H1 (cell line): ENCODE data around the gene CSH1.
"Not testable (repeated sequence)": the region's sequence is repeated elsewhere in the genome, so short reads cannot be mapped to it uniquely, and the experiment has no call there.

ENCODE experiments used
- CEBPB ChIP-seq: IDR thresholded peaks from 2 replicates; pipeline ENCODE4 v1.6.1; 2012; ENCODE audit warnings: low read depth, low read length
- CHD1 ChIP-seq: IDR thresholded peaks from 2 replicates; pipeline ENCODE4 v1.6.1; 2012; ENCODE audit warnings: low read depth, low read length, improper control_type of control experiment
- EZH2 ChIP-seq: fragments of 200-600 bp; sonication (generic); IDR thresholded peaks from 2 replicates; pipeline ENCODE4 v1.7.1; 2012; ENCODE audit warnings: low read depth, mild to moderate bottlenecking, moderate library complexity, low read length, inconsistent platforms; ENCODE audit not compliant: severe bottlenecking
- JUND ChIP-seq: IDR thresholded peaks from 2 replicates; pipeline ENCODE4 v1.6.1; 2011; ENCODE audit warnings: mild to moderate bottlenecking, improper control_type of control experiment, low read length
- NRF1 ChIP-seq: IDR thresholded peaks from 2 replicates; pipeline ENCODE4 v1.6.1; 2011; ENCODE audit warnings: mild to moderate bottlenecking, low read depth, low read length, improper control_type of control experiment
- PHF8 ChIP-seq: fragments of 200-600 bp; sonication (generic); conservative IDR thresholded peaks from 2 replicates; pipeline ENCODE4 v1.7.1; 2012; ENCODE audit warnings: low read depth, mild to moderate bottlenecking, inconsistent platforms, low read length, moderate library complexity
- POLR2A ChIP-seq, 2 experiments: IDR thresholded peaks; 1 replicate in 1 of 2; 2 replicates in 1 of 2; pipeline ENCODE4 v1.6.1; 2011; ENCODE audit warnings: low read depth in 2 of 2, low read length in 2 of 2, mild to moderate bottlenecking in 2 of 2; ENCODE audit errors: control extremely low read depth in 1 of 2
- POLR2AphosphoS5 ChIP-seq: IDR thresholded peaks from 2 replicates; pipeline ENCODE4 v1.6.1; 2011; ENCODE audit warnings: low read depth, low read length
- RFX5 ChIP-seq: IDR thresholded peaks from 2 replicates; pipeline ENCODE4 v1.6.1; 2011; ENCODE audit warnings: low read depth, low read length, improper control_type of control experiment, borderline replicate concordance
- SRF ChIP-seq: IDR thresholded peaks from 2 replicates; pipeline ENCODE4 v1.6.1; 2011; ENCODE audit warnings: mild to moderate bottlenecking, low read depth, low read length, moderate library complexity
- ZNF274 ChIP-seq: IDR thresholded peaks from 2 replicates; pipeline ENCODE4 v1.7.0; 2012; ENCODE audit warnings: low read length, borderline replicate concordance; ENCODE audit errors: extremely low read depth
- TF ChIP-seq, protein P1 (sequence below), 3 experiments: IDR thresholded peaks; 1 replicate in 2 of 3; 2 replicates in 1 of 3; pipeline versions ENCODE4 v1.5.1 to v1.6.1; 2011; ENCODE audit warnings: low read length in 3 of 3, mild to moderate bottlenecking in 3 of 3, inconsistent platforms in 2 of 3, low read depth in 1 of 3, moderate library complexity in 1 of 3; ENCODE audit not compliant: insufficient read depth in 1 of 3; ENCODE audit errors: control extremely low read depth in 1 of 3

DNA sequence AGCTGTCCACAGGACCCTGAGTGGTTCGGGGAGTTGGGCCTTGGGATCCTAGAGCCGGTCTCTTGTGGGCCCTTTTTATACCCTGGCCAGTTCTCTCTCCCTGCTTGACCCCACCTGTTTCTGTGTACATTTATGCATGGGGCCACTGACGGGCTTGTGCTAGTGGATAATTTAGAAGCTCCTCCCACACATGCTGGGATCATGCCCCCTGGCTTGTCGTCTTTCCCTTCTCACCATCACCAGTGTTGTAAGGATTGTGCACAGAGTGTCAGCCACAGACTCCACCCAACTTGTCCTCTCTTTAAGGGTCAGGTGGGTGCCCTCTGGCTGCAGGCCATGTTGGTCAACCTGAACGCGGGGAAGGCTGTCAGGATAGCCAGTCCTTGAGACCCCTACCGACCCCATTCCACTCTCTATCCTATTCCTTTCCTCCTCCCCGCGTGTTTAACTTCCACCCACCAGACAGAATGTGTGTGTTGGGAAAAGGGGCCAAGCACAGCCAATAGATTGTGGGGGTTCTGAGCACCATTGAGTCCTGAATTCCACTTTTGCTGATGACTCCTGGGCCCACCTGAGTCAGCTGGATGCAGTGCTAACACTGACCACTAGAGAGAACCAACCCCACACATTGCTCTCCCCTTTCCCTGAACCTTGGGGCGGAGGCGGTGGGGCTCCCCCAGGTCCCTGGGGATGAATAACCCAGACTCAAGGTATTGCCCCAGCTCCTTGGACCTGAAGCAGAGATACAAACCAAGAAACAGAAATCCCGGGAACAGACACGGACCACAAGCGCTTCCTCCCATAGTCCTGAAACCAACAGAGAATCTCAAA lies at the start of gene CSH1:
- TF ChIP-seq, protein P1, sequence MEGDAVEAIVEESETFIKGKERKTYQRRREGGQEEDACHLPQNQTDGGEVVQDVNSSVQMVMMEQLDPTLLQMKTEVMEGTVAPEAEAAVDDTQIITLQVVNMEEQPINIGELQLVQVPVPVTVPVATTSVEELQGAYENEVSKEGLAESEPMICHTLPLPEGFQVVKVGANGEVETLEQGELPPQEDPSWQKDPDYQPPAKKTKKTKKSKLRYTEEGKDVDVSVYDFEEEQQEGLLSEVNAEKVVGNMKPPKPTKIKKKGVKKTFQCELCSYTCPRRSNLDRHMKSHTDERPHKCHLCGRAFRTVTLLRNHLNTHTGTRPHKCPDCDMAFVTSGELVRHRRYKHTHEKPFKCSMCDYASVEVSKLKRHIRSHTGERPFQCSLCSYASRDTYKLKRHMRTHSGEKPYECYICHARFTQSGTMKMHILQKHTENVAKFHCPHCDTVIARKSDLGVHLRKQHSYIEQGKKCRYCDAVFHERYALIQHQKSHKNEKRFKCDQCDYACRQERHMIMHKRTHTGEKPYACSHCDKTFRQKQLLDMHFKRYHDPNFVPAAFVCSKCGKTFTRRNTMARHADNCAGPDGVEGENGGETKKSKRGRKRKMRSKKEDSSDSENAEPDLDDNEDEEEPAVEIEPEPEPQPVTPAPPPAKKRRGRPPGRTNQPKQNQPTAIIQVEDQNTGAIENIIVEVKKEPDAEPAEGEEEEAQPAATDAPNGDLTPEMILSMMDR (IDR thresholded peaks at IDR 0.05; ENCODE audit: control extremely low read depth in 1 of 3, insufficient read depth in 1 of 3, low read depth in 1 of 3, low read length in 3 of 3): not testable (repeated sequence)
- not testable (repeated sequence) for TF ChIP-seq POLR2A (IDR thresholded peaks at IDR 0.05; ENCODE audit: control extremely low read depth in 1 of 2, low read depth in 2 of 2, low read length in 2 of 2); SRF; EZH2; PHF8; POLR2AphosphoS5; NRF1; CHD1; ZNF274; RFX5; CEBPB; JUND
